ENCODE measurements around the gene ASB1.

ASB1 gene

GRCh38 chr2:238453842-238454241 is 27.1 kb downstream of the ASB1 start:
- no peak overlapping the region for H3K9ac ChIP-seq (ENCODE audit: low read depth in 1 of 2, low read length in 2 of 2)
- no peaks in the 10 kb centered on the region for H3K4me1 ChIP-seq (ENCODE audit: control insufficient read depth in 1 of 2, insufficient read depth in 2 of 2, low read length in 2 of 2)
- no peaks in the 10 kb centered on the region for H3K9me3 ChIP-seq (ENCODE audit: control insufficient read depth in 1 of 2, low read length in 2 of 2)
- no peak overlapping the region for H3K4me3 ChIP-seq (ENCODE audit: low read depth in 1 of 2, low read length in 2 of 2)
- H3K27me3 ChIP-seq (ENCODE audit: control insufficient read depth in 1 of 2, insufficient read depth in 2 of 2, low read length in 2 of 2), result no peaks in the 10 kb centered on the region
- peaks cover 22 to 31% of the 10 kb centered on the region in 2 donors for H3K36me3 ChIP-seq (ENCODE audit: control insufficient read depth in 1 of 2, insufficient read depth in 2 of 2, low read length in 2 of 2)
- no peak overlapping the region for H3K27ac ChIP-seq (ENCODE audit: low read depth, low read length)

- Histone ChIP-seq H3K4me3 (ENCODE audit: low read depth in 1 of 2, low read length in 2 of 2) (no peak overlapping the region), H3K36me3 (ENCODE audit: control insufficient read depth in 1 of 2, insufficient read depth in 2 of 2, low read length in 2 of 2) (peaks cover 7 to 8% of the 10 kb centered on the region in 2 donors), H3K27ac (ENCODE audit: low read depth, low read length) (no peak overlapping the region), H3K9ac (ENCODE audit: low read depth in 1 of 2, low read length in 2 of 2) (no peak overlapping the region), H3K4me1 (ENCODE audit: control insufficient read depth in 1 of 2, insufficient read depth in 2 of 2, low read length in 2 of 2) (peaks cover 0 to 5% of the 10 kb centered on the region in 2 donors), H3K27me3 (ENCODE audit: control insufficient read depth in 1 of 2, insufficient read depth in 2 of 2, low read length in 2 of 2) (no peaks in the 10 kb centered on the region), H3K9me3 (ENCODE audit: control insufficient read depth in 1 of 2, low read length in 2 of 2) (no peaks in the 10 kb centered on the region)
Observed at GRCh38 chr2:238456449-238456848, 29.7 kb downstream of the ASB1 start.

DNA sequence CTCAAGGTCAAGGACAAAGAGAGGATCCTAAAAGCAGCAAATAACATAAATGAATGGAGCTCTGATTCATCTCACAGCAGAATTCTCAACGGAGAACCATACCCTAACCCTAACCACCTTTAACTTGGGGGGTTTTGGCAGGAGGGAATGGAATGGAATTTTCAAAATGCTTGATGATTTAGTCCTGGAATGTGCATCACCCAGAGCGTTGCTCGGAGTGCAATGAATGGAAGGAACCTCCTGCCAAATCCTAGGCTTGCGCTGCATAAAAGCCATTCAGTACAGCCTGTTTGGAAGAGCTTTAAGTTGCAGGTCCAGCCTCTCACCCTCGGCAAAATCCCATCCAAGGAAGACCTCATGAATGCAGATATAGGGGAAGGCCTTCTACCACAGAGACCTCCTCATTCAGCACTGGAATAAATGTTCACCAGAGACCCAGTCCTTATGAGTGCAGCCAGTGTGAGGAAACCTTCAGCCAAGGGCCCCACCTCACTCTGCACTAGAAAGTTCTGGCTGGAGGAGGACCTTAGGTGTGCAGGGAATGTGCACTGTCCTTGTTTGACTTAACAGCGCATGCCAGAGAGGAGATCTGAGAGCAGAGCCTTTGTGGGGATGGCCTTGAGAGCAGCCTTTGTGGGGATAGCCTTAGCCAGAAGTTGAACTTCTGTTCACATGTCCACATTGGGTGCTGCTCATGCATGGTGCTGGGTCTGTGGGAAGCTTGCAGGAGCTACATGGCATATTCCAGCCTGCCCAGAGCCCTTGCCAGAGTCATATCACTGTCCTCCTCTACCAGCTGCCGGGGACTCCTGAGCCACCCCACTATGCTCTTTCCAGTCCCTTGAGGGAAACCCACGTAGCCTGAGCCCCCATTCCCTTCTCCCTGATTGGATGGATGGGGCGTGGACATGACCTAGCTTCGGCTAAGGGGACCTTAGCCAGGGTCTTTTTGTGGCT is 30.5 kb downstream of the ASB1 start:
- H3K9ac ChIP-seq (ENCODE audit: low read depth in 1 of 2, low read length in 2 of 2), result no peak overlapping the region
- peaks cover 0 to 5% of the 10 kb centered on the region in 2 donors for H3K4me1 ChIP-seq (ENCODE audit: control insufficient read depth in 1 of 2, insufficient read depth in 2 of 2, low read length in 2 of 2)
- H3K27ac ChIP-seq (ENCODE audit: low read depth, low read length), result no peak overlapping the region
- no peaks in the 10 kb centered on the region for H3K27me3 ChIP-seq (ENCODE audit: control insufficient read depth in 1 of 2, insufficient read depth in 2 of 2, low read length in 2 of 2)
- no peak overlapping the region for H3K4me3 ChIP-seq (ENCODE audit: low read depth in 1 of 2, low read length in 2 of 2)
- no peaks in the 10 kb centered on the region for H3K9me3 ChIP-seq (ENCODE audit: control insufficient read depth in 1 of 2, low read length in 2 of 2)
- no peaks in the 10 kb centered on the region for H3K36me3 ChIP-seq (ENCODE audit: control insufficient read depth in 1 of 2, insufficient read depth in 2 of 2, low read length in 2 of 2)

GRCh38 chr2:238457927-238458324 is 31.2 kb downstream of the ASB1 start:
- Histone ChIP-seq H3K4me1 (ENCODE audit: control insufficient read depth in 1 of 2, insufficient read depth in 2 of 2, low read length in 2 of 2) (peaks cover 0 to 5% of the 10 kb centered on the region in 2 donors), H3K9me3 (ENCODE audit: control insufficient read depth in 1 of 2, low read length in 2 of 2) (no peaks in the 10 kb centered on the region), H3K27me3 (ENCODE audit: control insufficient read depth in 1 of 2, insufficient read depth in 2 of 2, low read length in 2 of 2) (no peaks in the 10 kb centered on the region), H3K4me3 (ENCODE audit: low read depth in 1 of 2, low read length in 2 of 2) (no peak overlapping the region), H3K27ac (ENCODE audit: low read depth, low read length) (no peak overlapping the region), H3K36me3 (ENCODE audit: control insufficient read depth in 1 of 2, insufficient read depth in 2 of 2, low read length in 2 of 2) (no peaks in the 10 kb centered on the region), H3K9ac (ENCODE audit: low read depth in 1 of 2, low read length in 2 of 2) (no peak overlapping the region)

- H3K4me3 ChIP-seq (ENCODE audit: low read depth in 1 of 2, low read length in 2 of 2), result no peak overlapping the region
- H3K4me1 ChIP-seq (ENCODE audit: control insufficient read depth in 1 of 2, insufficient read depth in 2 of 2, low read length in 2 of 2), result peaks cover 0 to 5% of the 10 kb centered on the region in 2 donors
- no peak overlapping the region for H3K9ac ChIP-seq (ENCODE audit: low read depth in 1 of 2, low read length in 2 of 2)
- no peaks in the 10 kb centered on the region for H3K27me3 ChIP-seq (ENCODE audit: control insufficient read depth in 1 of 2, insufficient read depth in 2 of 2, low read length in 2 of 2)
- no peaks in the 10 kb centered on the region for H3K36me3 ChIP-seq (ENCODE audit: control insufficient read depth in 1 of 2, insufficient read depth in 2 of 2, low read length in 2 of 2)
- H3K27ac ChIP-seq (ENCODE audit: low read depth, low read length), result no peak overlapping the region
- H3K9me3 ChIP-seq (ENCODE audit: control insufficient read depth in 1 of 2, low read length in 2 of 2), result no peaks in the 10 kb centered on the region
Observed at GRCh38 chr2:238458651-238459050, 31.9 kb downstream of the ASB1 start.

DNA sequence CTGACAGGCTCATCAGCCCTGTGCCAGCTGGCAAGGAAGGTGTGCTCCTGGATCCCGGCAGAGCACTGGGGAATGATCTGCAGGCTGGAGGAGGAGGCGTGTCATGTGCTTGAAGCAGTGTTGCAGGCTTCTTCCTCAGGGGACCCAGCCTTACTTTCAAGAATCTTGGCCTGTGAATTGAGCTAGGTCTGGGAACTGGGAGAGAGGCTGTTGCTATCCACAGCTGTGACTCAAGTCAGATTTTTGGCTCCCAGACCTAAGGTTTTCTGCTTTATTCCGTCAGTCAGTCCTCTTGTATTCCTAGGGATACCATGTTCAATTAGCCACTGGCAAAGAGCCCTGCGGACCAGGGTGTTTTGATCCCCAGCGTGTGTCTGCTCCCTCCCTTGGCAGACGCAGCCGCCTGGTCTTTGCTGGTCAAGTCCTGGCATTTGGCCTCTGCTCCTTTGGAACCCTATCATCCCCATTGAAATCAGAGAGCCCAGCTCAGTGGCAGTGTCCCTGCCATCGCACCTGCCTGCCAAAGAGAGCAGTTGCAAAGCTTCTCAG is 32.4 kb downstream of the ASB1 start:
- H3K4me1 ChIP-seq (ENCODE audit: control insufficient read depth in 1 of 2, insufficient read depth in 2 of 2, low read length in 2 of 2), result peaks cover 0 to 5% of the 10 kb centered on the region in 2 donors
- H3K27me3 ChIP-seq (ENCODE audit: control insufficient read depth in 1 of 2, insufficient read depth in 2 of 2, low read length in 2 of 2), result no peaks in the 10 kb centered on the region
- no peak overlapping the region for H3K4me3 ChIP-seq (ENCODE audit: low read depth in 1 of 2, low read length in 2 of 2)
- no peaks in the 10 kb centered on the region for H3K36me3 ChIP-seq (ENCODE audit: control insufficient read depth in 1 of 2, insufficient read depth in 2 of 2, low read length in 2 of 2)
- H3K9ac ChIP-seq (ENCODE audit: low read depth in 1 of 2, low read length in 2 of 2), result no peak overlapping the region
- no peak overlapping the region for H3K27ac ChIP-seq (ENCODE audit: low read depth, low read length)
- H3K9me3 ChIP-seq (ENCODE audit: control insufficient read depth in 1 of 2, low read length in 2 of 2), result no peaks in the 10 kb centered on the region

DNA sequence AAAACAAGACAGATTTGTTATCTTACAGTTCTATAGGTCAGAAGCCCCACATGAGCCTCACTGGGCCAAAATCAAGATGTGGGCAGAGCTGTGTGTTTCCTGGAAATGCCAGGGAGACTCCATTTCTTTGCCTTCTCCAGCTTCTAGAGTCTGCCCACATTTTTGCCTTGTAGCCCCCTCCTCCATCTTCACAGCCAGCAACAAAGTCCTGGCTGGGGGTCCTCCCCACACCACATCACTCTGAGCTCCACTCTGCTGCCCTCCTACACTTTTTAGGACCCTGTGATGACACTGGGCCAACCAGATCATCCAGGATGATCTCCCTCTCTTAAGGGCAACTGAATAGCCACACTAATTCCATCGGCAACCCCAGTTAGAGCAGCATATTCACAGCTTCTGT is 34.3 kb downstream of the ASB1 start:
- no peaks in the 10 kb centered on the region for H3K9me3 ChIP-seq (ENCODE audit: control insufficient read depth in 1 of 2, low read length in 2 of 2)
- H3K9ac ChIP-seq (ENCODE audit: low read depth in 1 of 2, low read length in 2 of 2), result no peak overlapping the region
- peaks cover 0 to 5% of the 10 kb centered on the region in 2 donors for H3K4me1 ChIP-seq (ENCODE audit: control insufficient read depth in 1 of 2, insufficient read depth in 2 of 2, low read length in 2 of 2)
- no peak overlapping the region for H3K27ac ChIP-seq (ENCODE audit: low read depth, low read length)
- H3K4me3 ChIP-seq (ENCODE audit: low read depth in 1 of 2, low read length in 2 of 2), result no peak overlapping the region
- no peaks in the 10 kb centered on the region for H3K27me3 ChIP-seq (ENCODE audit: control insufficient read depth in 1 of 2, insufficient read depth in 2 of 2, low read length in 2 of 2)
- H3K36me3 ChIP-seq (ENCODE audit: control insufficient read depth in 1 of 2, insufficient read depth in 2 of 2, low read length in 2 of 2), result no peaks in the 10 kb centered on the region

DNA sequence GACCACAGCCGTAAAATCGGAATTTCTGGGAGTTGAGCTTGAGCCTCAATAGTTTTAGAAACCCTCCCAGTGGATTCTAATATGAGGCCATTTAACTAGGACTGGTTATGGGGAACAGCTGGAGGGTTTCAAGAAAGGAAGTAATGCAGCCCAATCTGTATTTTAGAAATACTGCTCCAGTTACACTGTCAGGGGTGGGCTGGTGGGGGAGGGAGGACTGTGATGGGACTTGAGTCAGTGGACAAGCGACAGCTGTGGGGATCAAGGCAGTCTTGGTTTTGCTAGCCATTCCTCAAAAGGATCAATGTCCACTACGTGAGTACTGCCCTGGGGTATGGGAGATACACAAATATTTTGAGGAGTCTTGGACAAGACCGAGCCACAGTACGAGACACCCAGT is 34.8 kb downstream of the ASB1 start:
- Histone ChIP-seq H3K27ac (ENCODE audit: low read depth, low read length) (no peak overlapping the region), H3K4me3 (ENCODE audit: low read depth in 1 of 2, low read length in 2 of 2) (no peak overlapping the region), H3K4me1 (ENCODE audit: control insufficient read depth in 1 of 2, insufficient read depth in 2 of 2, low read length in 2 of 2) (peaks cover 0 to 5% of the 10 kb centered on the region in 2 donors), H3K9ac (ENCODE audit: low read depth in 1 of 2, low read length in 2 of 2) (no peak overlapping the region), H3K36me3 (ENCODE audit: control insufficient read depth in 1 of 2, insufficient read depth in 2 of 2, low read length in 2 of 2) (no peaks in the 10 kb centered on the region), H3K9me3 (ENCODE audit: control insufficient read depth in 1 of 2, low read length in 2 of 2) (no peaks in the 10 kb centered on the region), H3K27me3 (ENCODE audit: control insufficient read depth in 1 of 2, insufficient read depth in 2 of 2, low read length in 2 of 2) (no peaks in the 10 kb centered on the region)

- Histone ChIP-seq H3K4me1 (ENCODE audit: control insufficient read depth in 1 of 2, insufficient read depth in 2 of 2, low read length in 2 of 2) (peaks cover 0 to 5% of the 10 kb centered on the region in 2 donors), H3K9ac (ENCODE audit: low read depth in 1 of 2, low read length in 2 of 2) (no peak overlapping the region), H3K9me3 (ENCODE audit: control insufficient read depth in 1 of 2, low read length in 2 of 2) (no peaks in the 10 kb centered on the region), H3K27ac (ENCODE audit: low read depth, low read length) (no peak overlapping the region), H3K4me3 (ENCODE audit: low read depth in 1 of 2, low read length in 2 of 2) (no peak overlapping the region), H3K27me3 (ENCODE audit: control insufficient read depth in 1 of 2, insufficient read depth in 2 of 2, low read length in 2 of 2) (no peaks in the 10 kb centered on the region), H3K36me3 (ENCODE audit: control insufficient read depth in 1 of 2, insufficient read depth in 2 of 2, low read length in 2 of 2) (no peaks in the 10 kb centered on the region)
Observed at GRCh38 chr2:238461916-238462315, 35.2 kb downstream of the ASB1 start.

DNA sequence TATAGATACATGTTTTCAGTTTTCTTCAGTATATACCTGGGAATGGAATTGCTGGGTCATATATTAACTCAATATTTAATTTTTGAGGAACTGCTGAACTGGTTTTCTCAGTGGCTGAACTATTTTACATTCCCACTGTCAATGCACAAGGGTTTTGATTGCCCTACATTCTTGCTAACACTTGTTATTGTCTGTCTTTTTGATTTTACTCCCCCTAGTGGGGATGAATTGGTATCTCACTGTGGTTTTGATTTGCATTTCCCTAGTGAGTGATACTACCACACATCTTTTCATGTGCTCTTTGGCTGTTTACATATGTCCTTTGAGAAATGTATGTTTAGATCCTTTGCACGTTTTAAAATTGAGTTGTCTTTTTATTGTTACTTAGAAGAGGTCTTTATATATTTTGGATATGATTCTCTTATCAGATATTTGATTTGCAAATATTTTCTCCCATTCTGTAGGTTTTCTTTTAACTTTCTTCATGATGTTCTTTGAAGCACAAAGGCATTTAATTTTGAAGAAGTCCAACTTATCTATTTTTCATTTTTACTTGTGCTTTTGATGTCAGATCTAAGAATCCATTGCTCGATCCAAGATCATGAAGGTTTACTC is 36.2 kb downstream of the ASB1 start:
- Histone ChIP-seq H3K36me3 (ENCODE audit: control insufficient read depth in 1 of 2, insufficient read depth in 2 of 2, low read length in 2 of 2) (no peaks in the 10 kb centered on the region), H3K27ac (ENCODE audit: low read depth, low read length) (no peak overlapping the region), H3K4me1 (ENCODE audit: control insufficient read depth in 1 of 2, insufficient read depth in 2 of 2, low read length in 2 of 2) (peaks cover 0 to 5% of the 10 kb centered on the region in 2 donors), H3K9me3 (ENCODE audit: control insufficient read depth in 1 of 2, low read length in 2 of 2) (no peaks in the 10 kb centered on the region), H3K4me3 (ENCODE audit: low read depth in 1 of 2, low read length in 2 of 2) (no peak overlapping the region), H3K9ac (ENCODE audit: low read depth in 1 of 2, low read length in 2 of 2) (no peak overlapping the region), H3K27me3 (ENCODE audit: control insufficient read depth in 1 of 2, insufficient read depth in 2 of 2, low read length in 2 of 2) (no peaks in the 10 kb centered on the region)
